Skeletal muscle cell (primary cell): ENCODE results near the gene PAXIP1.

Experiments
- DNase-seq: peaks from one replicate; pipeline ENCODE4 v3.0.0-alpha.2; 2010; ENCODE audit warnings: low read depth
- H3K4me3 ChIP-seq: 2 replicates; pipeline ENCODE4 v1.5.1; 2011; ENCODE audit warnings: low read depth, mild to moderate bottlenecking, control low read depth, low read length, moderate library complexity

The PAXIP1 gene

GRCh38 chr7:154899862-154900261 lies 103.1 kb downstream of the PAXIP1 start:
- no peak for DNase-seq

GRCh38 chr7:154898973-154899855 lies 103.7 kb downstream of the PAXIP1 start:
- no peak overlapping the region for H3K4me3 ChIP-seq
- DNase-seq = no peak

More at GRCh38 chr7:154899862-154900261, 103.1 kb downstream of the PAXIP1 start:
- H3K4me3 ChIP-seq = no peak overlapping the region

GRCh38 chr7:154896076-154896475 lies 106.8 kb downstream of the PAXIP1 start:
- DNase-seq = no peak
- H3K4me3 ChIP-seq = no peak overlapping the region
